OCI-LY3 (cell line): ENCODE measurements around the gene SERPIND1.

Source experiments
- EZH2phosphoT487 ChIP-seq: fragments of 200-600 bp; shearing (Covaris generic); IDR thresholded peaks from 2 replicates; pipeline ENCODE4 v1.6.1; 2018; ENCODE audit warnings: antibody characterized with exemption, mixed run types, low read depth
- TF ChIP-seq, protein P1 (sequence below): fragments of 200-600, 300-600 bp; sonication (generic); IDR thresholded peaks from 2 replicates; pipeline ENCODE4 v1.5.1; 2014; ENCODE audit warnings: antibody characterized with exemption, low read length, low read depth

GRCh38 chr22:20803696-20804324, 29.9 kb downstream of the SERPIND1 start:
- TF ChIP-seq, protein P1, sequence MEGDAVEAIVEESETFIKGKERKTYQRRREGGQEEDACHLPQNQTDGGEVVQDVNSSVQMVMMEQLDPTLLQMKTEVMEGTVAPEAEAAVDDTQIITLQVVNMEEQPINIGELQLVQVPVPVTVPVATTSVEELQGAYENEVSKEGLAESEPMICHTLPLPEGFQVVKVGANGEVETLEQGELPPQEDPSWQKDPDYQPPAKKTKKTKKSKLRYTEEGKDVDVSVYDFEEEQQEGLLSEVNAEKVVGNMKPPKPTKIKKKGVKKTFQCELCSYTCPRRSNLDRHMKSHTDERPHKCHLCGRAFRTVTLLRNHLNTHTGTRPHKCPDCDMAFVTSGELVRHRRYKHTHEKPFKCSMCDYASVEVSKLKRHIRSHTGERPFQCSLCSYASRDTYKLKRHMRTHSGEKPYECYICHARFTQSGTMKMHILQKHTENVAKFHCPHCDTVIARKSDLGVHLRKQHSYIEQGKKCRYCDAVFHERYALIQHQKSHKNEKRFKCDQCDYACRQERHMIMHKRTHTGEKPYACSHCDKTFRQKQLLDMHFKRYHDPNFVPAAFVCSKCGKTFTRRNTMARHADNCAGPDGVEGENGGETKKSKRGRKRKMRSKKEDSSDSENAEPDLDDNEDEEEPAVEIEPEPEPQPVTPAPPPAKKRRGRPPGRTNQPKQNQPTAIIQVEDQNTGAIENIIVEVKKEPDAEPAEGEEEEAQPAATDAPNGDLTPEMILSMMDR: peak; percentile 44
- TF ChIP-seq EZH2phosphoT487: no peak
